HG03439 (cell line): ENCODE data around the gene ZNF205.
A peak's percentile ranks its signal among the peaks of the same experiment; 100 is the strongest.

ENCODE experiments used
- ATAC-seq: cut with Tn5 transposase; IDR thresholded peaks from one replicate; pipeline ENCODE4 v1.9.1; 2021; ENCODE audit warnings: mild to moderate bottlenecking, moderate library complexity; ENCODE audit not compliant: unreplicated experiment

ZNF205 gene

GRCh38 chr16:3084969-3085670 lies 27.3 kb upstream of the ZNF205 start:
- no peak for ATAC-seq

DNA sequence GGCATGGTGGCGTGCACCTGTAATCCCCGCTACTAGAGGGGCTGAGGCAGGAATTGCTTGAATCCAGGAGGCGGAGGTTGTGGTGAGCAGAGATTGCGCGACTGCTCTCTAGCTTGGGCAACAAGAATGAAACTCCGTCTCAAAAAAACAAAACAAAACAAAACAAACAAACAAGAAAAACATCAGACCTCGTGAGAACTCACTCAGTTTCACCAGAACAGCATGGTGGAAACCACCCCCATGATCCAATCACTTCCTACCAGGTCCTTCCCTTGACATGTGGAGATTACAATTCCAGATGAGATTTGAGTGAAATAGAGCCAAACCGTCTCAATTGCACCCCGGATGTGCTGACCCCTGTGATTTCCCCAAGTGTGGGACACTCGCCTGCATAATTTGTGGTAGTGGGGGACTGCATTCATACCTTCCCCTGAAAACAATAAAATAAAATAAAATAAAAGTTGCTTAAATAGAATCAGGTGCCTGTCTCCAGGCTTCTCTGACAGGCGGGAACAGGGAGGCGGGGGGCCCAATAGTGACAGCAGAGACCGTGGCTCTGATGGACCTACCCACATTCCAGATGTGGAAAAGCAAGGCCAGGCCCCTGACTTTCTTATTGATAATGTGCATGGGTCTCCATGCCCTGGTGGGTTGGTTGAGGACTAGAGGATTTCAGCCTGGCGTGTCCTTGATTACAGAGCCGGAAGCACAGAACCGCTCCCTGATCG lies 26.4 kb upstream of the ZNF205 start:
- ATAC-seq = no peak

DNA sequence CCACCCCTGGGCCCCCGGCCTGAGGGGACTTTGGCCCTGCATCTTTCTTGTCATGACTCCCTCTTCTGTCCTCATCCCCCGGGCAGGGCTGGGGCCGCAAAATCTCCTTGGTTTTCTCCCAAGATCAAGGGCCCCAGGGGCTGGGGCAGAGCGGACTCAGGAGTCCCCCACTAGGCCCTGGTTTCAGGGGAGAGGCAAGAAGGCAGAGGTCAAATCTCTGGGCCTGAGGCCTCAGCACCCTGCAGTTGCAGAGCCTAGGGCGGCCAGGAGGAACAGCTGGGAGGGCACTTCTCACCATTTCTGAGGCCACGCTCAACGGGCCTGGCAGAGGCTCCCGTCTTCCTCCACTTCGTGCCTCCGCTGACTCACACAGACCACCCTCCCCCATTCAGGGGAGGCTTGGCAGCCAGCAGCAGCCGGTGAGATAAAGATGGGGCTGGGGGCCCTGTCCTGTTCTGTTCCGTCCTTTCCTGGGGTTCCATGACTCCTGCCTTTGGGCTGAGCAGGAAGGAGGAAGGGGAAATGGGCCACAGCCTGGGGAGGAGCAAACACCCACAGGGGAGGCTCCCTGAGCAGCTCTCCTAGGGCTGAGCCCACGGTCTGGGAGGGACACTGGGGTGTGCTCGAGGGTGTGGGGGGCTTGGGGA lies 25.7 kb upstream of the ZNF205 start:
- ATAC-seq = no peak

- no peak for ATAC-seq
Observed at GRCh38 chr16:3087243-3088235, 24.8 kb upstream of the ZNF205 start.

GRCh38 chr16:3088450-3088849 lies 23.9 kb upstream of the ZNF205 start:
- ATAC-seq = no peak

DNA sequence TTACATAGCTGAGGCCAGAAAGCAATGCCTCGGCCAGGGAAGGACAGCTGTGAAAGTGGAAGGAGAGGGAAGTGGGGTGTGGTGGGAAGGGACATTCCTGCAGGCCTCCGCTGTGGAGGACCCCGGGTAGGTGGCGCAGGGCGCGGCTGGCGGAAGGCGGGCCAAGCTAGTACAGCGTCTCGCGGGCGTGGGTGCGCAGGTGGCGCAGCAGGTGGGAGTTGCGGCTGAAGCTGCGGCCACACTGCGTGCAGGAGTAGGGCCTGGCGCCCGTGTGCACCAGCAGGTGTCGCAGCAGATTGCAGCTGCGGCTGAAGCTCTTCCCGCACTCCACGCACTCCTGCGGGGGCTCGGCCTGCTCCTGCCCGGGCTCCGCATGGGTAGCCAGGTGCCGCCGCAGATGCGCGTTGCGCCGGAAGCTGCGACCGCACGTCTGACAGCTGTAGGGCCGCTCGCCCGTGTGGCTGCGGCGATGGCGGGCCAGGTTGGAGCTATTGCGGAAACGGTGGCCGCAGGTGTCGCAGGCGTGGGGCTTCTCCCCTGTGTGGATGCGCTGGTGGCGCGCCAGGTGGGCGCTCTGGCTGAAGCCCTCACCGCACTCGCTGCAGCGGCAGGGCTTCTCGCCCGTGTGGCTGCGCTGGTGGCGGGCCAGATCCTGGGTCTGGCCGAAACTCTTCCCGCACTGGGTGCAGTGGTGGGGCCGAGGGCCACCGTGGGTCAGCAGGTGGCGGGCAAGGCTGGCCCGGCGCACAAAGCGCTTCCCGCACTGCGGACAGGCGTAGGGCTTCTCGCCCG lies 23.3 kb upstream of the ZNF205 start:
- ATAC-seq = no peak

- no peak for ATAC-seq
Observed at GRCh38 chr16:3089717-3090592, 22.4 kb upstream of the ZNF205 start.

DNA sequence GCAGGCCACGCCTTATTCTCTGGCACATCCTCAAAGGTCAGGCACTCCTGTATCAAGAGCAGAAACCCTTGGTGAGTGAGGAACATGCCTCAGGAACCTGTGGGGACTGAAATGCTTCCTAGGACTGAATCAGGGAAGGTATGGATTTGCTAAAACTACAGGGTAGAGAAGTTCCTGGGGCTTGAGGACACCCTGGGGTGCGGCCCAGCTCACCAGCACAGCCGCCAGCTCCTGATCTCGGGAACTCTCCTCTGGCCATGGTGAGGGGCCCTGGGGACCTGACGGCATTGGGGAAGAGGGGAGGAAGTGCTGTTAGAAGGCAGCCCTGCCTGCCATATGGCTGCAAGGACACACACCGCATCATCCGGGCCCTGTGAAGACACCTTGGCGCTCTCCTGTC lies 20.8 kb upstream of the ZNF205 start:
- no peak for ATAC-seq

DNA sequence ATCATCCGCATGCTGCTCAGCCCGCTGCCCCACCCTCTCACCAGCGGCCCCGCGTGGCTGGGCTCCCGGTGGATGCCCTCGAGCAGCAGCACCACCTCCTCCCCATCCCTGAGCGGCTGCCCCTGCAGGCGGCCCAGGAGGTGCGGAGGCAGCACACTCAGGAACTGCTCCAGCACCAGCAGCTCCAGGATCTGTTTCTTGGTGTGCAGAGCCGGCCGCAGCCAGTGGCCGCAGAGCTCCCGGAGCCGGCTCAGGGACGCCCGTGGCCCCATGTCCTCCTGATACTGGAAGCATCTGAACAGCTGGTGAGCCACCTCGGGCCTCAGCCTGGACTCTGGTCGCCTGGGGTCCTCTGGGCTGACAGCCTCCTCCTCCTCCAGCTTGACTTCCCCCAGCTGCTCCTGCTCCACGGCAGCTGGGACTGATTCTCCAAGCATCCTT lies 19.9 kb upstream of the ZNF205 start:
- no peak for ATAC-seq

- no peak for ATAC-seq
Observed at GRCh38 chr16:3094289-3095027, 17.9 kb upstream of the ZNF205 start.

- ATAC-seq = no peak
Observed at GRCh38 chr16:3095869-3096268, 16.5 kb upstream of the ZNF205 start.

- ATAC-seq = no peak
Observed at GRCh38 chr16:3096362-3096761, 16.0 kb upstream of the ZNF205 start.

DNA sequence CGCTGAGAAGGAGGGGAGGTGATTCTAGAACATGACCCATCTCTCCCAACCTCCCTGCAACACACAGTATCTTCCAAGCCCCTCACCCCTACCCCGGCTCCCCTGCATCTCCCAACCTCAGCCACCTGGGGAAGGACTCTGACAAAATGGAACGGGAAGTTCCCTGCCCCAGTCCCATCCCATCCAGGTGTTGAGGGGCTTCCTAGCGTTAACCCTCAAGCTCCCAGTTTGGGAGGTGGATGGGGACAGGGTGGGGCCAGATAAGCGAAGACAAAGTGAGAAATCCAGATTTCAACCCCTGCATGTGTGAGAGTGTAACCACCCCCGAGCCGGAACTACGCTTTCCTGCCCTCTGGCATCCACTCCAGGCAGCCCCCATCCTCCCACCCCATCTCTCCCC lies 15.1 kb upstream of the ZNF205 start:
- ATAC-seq = no peak

- ATAC-seq = no peak
Observed at GRCh38 chr16:3098459-3099394, 13.7 kb upstream of the ZNF205 start, which contains the start of gene ZSCAN10. Gene ZSCAN10, minus strand, starts transcription at chr16:3099294. Its CDS starts 6,357 bp downstream, at chr16:3092937.

DNA sequence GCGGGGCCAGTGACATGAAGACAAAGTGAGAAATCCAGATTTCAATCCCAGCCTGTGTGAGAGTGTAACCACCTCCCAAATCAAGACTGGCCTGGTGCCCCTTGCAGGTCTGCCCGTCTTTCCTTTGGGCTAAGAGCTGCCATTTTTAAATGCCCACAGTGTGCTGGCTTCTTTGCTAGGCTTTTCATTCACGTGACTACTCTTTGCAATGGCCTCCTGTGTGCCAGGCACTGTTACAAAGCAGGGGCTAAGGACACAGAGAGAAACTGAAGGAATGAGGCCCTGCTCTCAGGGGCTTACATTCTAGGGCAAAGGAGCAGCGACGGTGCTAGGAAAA lies 13.0 kb upstream of the ZNF205 start:
- ATAC-seq = no peak

DNA sequence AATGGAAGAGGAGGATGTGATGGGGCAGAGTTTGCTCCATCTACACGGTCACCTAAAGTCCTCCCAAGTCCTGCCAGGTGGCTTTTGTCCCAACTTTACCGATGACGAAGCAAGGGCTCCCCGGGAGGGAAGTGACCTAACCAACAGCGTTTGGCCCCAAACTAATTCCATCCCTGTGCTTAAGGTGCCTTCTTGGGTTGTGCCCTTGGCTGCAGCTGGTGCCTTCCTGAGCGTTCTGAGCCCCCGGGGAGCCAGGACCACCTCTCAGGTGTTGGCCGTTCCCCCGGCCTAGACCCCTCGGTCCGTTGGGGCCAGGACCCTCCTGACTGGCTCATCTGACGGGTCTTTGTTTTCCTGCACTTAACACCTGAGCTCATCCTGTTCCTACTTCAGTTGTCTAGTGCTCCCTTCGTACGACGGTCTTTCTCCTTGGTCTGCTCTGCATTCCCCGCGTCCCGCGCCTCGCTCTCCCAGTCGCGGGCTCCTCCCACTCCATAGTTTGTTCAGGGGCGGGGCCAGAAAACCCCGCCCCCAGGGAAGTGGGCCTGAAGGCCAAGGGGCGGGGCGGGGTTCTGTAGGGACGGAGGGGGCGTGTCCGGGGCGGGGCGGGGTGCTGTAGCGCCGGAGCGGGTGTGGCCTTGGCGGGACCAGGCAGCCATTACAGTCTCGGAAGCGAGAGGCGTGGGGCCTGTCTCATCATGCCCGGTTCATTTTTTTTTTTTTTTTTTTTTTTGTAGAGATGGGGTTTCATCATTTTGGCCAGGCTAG lies 12.5 kb upstream of the ZNF205 start:
- peak; percentile 63 for ATAC-seq
